HFF-Myc (cell line): ENCODE measurements around the gene RELB.

Experiments
- DNase-seq: peaks from one replicate; pipeline ENCODE4 v3.0.0-alpha.2; 2011; ENCODE audit warnings: low read depth; ENCODE audit errors: extremely low read depth
- H3K4me3 ChIP-seq: replicated peaks from 2 replicates; pipeline ENCODE4 v1.5.1; 2011; ENCODE audit warnings: low read depth, mild to moderate bottlenecking, control low read depth, low read length
- CTCF ChIP-seq: IDR thresholded peaks from 2 replicates; pipeline ENCODE4 v1.5.1; 2012; ENCODE audit warnings: mild to moderate bottlenecking, low read depth, low read length, control low read depth; ENCODE audit errors: missing control alignments

The RELB gene

DNA sequence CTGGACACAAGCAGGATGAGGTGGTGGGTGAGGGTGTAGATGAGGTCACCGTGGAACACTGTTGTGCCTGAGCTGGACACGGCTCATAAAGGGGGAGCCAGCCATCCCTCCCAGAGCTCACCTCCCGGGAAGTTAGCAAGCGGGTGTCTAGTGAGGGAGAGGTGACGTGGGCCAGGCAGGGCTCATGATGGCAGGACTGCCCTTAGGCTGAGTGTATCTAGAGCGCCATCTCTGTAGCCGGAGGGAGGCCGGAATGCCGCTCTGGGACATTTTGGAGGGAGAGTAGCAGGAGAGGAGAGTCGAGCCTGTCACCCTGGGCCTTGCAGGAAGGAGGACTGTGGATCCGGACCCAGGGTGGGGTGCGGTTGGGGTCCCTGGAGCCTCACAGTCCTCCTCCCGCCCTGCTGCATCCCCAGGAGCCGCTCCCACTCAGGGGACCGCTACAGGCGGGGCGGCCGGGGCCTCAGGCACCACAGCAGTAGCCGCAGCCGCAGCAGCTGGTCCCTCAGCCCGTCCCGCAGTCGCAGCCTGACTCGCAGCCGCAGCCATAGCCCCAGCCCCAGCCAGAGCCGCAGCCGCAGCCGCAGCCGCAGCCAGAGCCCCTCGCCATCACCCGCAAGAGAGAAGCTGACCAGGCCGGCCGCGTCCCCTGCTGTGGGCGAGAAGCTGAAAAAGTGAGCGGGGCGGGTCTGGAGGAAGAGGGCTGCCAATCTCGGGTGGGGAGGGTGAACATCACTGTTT is 65.8 kb downstream of the RELB start:
- DNase-seq = no peak
- TF ChIP-seq CTCF = no peak
- no peak overlapping the region for H3K4me3 ChIP-seq

- no peak overlapping the region for H3K4me3 ChIP-seq
- DNase-seq = no peak
- TF ChIP-seq CTCF = no peak
These were observed 66.8 kb downstream of the RELB start for GRCh38 chr19:45068041-45068440.

DNA sequence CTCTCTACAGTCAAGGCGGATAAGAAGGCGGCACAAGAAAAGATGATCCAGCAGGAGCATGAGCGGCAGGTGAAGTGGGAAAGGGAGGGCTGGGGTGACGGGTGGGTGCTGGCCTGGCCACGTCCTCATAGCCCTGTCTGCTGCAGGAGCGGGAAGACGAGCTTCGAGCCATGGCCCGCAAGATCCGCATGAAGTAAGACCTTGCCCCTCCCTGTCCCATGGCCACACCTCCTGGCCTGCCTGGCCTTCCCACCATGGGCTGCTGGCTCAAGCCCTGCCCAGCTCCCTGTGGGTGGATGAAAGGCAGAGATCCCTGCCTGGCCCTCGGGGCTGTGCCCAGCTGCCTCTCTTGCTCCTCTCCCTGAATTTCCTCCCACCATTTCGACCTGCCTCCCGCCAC is 67.8 kb downstream of the RELB start:
- H3K4me3 ChIP-seq = no peak overlapping the region
- no peak for DNase-seq
- no peak for TF ChIP-seq CTCF

GRCh38 chr19:45070214-45070613 is 69.0 kb downstream of the RELB start:
- DNase-seq = no peak
- TF ChIP-seq CTCF = no peak

DNA sequence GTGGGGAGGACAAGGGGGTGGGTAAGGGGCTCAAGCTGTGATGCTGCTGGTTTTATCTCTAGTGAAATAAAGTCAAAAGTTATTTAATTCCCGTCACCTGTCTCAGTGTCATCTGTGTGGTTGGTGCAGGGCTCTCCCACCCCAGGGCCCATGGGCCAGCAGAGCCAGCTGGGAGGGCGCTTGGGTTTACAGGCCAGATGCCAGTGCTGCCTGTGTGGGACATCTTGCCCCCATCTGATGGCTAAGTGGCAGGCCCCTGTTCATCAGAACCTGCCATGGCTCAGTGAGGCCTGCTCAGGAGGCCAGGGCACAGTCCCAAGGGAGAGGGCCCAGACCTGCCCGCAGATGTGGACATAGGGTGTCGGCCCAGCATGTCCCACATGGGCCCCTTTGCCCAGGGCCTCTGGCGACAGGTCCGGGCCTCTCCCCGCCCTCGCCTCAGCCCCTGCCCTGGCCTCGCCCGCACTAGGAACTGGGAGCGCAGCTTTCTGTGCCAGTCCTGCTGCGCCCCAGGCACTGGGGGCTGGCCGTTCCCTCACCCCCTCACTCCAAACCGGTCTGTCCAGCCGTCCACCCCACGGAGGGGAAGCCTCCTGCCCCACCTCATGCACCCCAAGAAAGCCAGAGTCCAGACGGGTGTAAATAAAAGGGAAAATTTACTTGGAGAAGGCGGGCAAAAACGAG is 69.7 kb downstream of the RELB start:
- no peak overlapping the region for H3K4me3 ChIP-seq
- no peak for TF ChIP-seq CTCF
- DNase-seq = no peak

More at GRCh38 chr19:45070214-45070613, 69.0 kb downstream of the RELB start:
- H3K4me3 ChIP-seq = no peak overlapping the region

DNA sequence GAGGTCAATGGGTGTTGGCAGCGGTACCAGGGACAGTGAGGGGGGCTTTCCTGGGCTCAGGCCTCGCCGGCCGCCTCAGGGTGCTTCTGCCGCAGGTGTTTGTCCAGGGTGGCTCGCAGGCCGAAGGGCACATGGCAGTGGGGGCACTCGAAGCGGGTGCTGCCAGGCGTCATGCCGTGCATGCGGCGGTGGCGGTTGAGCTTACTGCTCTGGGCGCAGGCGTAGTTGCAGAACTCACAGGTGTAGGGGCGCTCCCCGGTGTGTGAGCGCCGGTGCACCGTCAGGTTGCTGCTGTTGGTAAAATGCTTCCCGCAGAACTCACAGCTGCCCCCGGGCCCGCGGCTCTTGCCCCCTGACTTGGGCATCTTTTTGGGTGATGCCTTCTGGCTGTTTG is 70.3 kb downstream of the RELB start:
- H3K4me3 ChIP-seq = no peak overlapping the region
- no peak for DNase-seq
- TF ChIP-seq CTCF = no peak
